NCI-H128 (cell line): ENCODE data around the gene HRH1.
"Not testable (repeated sequence)": the region's sequence is repeated elsewhere in the genome, so short reads cannot be mapped to it uniquely, and the experiment has no call there.

Experiments
- DNase-seq: peaks from one replicate; lab custom pipeline; 2025; ENCODE audit not compliant: unreplicated experiment; lab: John Stamatoyannopoulos, UW

Gene HRH1

DNA sequence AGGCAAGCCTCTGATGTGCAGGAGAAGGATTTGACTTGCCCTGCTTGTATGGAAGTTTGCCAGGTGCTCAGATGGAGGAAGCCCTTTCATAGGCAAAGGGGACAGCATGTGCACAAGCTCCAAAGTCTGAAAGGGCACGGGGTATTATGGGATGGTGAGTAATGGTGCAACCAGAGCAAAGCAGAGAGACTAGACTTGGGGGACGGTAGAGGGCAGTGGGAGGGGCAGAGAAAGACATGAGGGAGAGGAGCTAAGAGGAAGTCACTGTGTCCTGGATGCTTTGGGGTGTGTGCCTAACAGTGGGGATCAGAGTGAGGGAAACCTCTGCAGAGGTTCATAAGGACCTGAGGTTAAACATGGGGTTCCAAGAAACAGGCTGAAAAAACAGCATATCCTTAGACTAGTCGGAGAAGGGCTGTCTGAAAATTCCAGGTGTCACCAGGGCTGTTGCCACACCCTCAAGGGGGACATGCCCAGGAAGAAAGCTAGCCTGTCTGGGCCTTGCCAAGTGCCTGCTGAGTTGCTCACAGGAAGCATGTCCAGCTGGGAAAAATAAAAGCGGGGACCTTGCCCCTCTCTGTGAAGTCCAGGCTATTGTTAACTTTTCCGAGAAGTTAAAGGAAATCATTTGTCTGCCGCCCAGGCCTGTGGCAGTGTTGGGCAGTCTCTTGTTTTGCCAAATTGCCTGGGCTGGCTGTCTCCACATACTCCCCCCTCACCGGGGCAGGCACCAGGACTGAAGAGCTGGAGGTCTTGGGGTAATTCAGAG, 47.1 kb downstream of the HRH1 start:
- no peak for DNase-seq

DNA sequence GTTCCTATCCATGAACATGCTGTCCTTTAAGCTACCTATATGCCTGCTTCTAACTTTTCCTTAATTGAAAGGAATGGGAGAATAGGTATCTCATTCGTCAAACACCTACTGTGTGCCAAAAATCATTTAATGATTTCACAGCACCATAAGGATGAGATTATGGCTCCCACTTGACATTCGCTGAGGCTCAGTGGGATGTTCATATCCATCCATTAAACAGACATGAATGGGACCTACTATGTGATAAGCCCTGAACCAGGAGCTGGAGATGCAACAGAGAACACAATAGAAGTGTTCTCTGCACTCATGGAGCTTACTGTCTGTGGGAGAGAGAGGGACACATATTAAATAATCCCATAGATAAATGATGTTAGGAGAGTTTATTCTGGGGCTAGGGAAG, 49.7 kb downstream of the HRH1 start:
- DNase-seq: no peak

DNA sequence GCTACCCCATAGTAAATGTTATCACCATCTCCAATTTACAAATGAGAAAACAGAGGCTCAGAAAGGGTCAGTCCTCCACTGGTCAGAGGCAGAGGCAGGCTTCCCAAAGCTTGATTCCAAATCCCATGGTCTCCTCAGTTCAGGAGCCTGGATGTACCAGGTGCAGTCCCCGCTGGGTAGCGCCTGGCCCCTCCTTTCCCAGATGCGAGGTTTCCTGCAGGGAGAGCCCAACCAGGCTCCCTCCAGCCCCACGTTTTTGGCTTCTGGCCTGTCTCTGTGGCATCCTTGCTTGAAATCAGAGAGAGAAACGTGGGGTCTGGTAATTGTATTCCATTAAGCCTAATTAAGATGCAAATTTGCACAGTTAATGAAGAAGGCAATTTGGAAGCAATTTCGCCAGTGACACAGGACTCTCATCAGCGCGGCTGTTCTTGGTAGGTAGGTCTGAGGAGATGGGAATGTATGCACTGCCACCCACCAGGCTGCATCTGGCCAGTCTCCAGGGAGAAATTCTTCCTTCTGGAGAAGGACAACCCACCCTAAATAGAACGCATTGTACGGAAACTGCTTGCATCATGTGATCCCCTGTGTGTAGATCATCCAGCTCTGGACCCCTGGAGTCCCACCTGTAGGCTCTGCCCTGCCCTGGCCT, 50.5 kb downstream of the HRH1 start:
- DNase-seq: no peak

DNA sequence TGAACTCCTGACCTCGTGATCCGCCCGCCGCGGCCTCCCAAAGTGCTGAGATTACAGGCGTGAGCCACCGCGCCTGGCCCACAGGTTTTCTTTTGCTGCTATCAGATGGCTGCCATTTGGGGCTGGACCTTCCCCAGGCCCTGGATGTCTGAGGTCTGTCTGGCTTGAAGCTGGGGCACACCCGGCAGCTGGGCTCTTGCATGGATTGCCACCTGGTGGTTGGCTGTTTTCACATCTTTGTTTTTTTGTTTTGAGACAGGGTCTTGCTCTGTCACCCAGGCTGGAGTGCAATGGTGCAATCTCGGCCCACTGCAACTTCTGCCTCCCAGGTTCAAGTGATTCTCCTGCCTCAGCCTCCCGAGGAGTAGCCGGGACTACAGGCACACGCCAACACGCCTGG, 51.6 kb downstream of the HRH1 start:
- DNase-seq: not testable (repeated sequence)

DNA sequence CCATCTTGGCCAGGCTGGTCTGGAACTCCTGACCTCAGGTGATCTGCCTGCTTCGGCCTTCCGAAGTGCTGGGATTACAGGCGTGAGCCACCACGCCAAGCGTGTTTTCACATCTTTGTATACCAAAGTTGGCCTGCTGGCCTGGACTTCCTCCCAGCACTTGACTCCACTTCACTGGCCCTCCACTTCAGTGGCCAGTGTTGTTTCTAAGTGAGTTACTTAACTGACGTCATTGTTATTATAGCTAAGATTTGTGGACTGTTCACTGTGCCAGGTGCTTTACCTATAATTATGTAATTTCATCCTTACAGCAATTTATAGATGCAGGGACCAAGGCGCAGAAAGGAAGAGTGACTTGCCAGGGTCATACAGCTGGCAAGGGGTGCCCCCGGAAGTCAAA, 52.0 kb downstream of the HRH1 start:
- DNase-seq: no peak

DNA sequence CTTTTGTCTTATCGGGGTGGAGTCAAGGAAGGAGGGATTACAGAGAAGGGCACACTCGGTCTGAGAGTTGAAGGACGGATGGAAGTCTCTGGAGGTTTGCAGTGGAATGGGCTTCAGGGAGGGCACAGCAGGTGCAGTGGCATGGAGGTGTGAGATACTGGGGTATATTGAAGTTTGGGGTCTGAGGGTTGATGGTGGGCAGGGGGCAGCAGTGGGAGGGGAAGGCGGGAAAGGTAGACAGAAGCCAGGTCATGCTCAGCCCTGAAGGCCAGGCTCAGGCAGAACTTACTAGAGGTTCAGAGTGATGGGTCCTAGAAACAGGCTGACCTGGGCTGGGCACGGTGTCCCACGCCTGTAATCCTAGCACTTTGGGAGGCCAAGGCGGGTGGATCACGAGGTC, 52.7 kb downstream of the HRH1 start:
- DNase-seq: no peak

DNA sequence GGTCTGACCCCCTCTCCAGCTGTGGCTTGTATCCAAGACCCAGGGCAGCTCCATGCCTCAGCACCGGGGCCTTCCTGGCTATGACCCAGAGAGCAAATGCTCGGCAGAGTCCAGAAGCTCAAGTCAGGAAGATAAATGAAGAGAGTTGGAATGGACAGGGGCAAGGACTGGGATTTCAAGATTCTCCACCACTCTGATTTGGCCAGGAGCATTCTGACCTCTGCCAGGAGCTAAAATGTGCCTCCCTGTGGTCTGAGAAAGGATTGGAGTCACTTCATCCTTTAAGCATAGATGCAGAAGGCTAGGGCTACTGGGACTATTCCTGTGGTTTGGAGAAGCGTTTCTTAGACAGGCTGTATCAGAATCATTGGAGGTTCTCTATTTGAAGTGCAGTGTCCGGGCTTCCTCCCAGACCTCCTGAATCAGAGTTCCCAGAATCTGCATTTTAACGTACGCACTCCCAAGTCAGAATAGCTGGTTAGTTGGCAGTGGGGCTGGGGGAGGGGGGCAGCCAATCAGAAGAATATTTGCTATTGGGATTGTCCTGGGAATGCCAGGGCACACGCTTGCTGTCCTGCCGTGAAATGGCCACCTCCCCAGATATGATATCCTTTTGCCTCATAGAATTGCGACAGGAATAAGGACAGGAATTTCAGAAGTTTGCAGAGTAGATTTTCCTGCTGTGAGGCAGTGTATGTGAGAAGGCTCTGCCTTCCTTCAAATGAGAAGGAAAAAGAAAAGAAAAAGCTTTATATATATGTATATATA, 57.4 kb downstream of the HRH1 start:
- no peak for DNase-seq

DNA sequence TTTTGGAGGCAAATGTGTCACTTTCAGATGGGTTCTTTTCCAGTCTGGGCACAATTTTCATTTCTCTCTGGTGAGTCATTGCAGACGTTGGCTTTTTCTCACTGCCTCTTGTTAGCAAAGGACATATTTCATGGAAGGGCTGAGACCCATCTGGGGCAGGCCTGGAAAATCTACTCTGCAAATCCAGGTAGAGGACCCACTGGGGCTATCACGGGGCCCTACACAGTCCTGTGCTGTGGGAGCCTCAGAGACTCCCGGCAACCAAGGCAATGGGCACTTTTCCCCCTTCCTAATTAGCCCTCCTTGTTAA, 58.0 kb downstream of the HRH1 start:
- DNase-seq: no peak

DNA sequence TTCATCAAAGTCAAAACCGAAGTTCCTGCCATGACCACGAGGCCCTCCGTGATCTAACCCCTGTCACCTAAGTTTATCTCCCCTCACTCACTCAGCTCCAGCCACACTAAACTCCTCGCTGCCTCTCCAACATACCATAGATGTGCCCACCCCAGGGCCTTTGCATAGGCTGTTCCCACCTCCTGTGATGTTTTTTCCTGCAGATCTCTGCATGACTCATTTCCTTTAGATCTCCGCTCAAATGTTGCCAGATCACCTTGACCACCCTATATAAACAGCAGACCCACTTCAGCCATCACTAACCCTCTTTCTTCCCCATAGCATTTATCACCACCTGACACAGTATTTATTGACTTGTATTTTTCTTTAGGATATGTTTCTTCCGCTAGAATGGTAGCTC, 58.5 kb downstream of the HRH1 start:
- no peak for DNase-seq

DNA sequence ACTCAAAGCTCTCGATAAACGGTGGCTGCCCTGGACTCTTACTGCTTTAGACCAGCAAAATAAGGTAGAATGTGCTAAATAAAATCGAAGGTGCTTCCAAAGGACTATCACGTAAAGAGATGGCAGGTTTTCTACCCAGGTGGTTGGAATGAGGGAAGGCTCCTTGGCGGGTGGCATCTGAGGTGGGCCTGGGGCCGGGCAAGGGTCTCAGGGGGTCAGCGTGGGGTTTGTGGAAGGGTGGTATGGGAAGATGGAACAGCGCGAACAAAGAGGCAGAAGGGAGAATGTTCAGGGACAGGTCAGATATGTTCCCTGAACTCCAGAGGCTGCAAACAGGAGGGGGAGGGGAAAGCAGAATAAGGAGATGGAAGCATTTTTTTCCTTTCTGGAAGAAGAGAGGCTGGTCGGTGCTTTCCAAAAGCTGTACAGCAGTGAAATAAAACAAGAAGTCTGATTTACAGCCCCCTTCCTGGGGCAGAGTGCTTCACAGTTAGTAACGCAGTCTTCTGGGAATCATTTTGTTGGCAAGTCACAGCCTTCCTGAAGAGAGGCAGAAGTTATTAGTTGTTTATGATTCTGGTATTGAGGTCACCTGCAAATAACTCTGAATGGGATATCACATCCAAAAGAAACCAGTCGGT, 59.6 kb downstream of the HRH1 start:
- no peak for DNase-seq

DNA sequence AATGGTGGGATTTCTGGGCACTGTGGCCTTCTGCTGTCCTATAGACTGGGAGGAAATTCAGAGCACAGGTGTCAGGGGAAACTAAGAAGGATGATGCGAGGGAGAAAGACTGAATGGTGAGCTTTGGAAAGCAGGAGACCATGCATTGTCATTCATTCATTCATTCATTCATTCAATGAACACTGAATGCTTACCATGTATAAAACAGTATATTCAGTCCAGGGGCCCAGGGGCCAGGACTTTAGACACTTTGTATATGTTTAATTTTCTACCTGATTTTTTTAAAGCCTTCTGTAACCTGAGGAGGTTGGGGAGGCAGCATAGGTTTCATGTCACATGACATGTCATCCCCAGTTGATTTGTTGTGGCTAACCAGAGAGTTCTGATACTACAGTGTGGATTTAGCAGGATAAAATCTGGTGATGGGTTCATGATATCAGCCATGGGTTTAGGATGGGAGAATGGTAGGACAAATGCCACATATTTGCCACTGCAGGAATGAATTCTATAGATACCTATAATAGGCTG, 60.2 kb downstream of the HRH1 start:
- no peak for DNase-seq

DNA sequence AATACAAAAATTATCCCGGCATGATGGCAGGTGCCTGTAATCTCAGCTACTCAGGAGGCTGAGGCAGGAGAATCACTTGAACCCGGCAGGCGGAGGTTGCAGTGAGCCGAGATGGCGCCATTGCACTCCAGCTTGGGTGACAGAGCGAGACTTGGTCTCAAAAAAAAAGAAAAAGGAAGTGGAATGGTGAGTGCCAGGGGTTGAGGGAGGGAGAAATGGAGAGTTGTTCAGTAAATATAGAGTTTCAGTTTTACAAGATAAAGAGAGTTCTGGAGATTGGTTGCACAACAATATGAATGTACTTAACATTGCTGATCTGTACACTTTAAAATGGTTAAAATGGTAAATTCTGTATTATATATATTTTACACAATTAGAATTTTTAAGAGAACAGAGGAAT, 63.1 kb downstream of the HRH1 start:
- not testable (repeated sequence) for DNase-seq

DNA sequence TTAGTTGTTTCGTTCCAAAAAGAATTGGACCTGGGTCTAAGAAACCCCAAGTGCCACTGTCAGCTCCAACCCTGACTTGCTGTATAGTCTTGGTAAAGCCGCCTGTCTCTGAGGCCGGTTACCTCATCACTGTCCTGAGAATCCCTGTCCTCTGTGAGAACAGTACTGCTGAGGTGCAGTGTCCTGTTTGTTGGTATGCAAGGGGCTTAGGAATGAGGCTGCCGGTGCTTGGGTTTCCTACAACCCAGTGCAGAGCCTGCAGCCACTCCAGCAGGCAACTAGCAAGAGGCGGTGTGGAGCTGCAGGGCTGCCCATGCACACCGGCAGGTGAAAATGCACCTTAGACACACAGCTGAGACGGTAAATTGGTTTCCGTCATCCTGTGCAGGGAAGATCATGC, 65.9 kb downstream of the HRH1 start:
- DNase-seq: no peak

DNA sequence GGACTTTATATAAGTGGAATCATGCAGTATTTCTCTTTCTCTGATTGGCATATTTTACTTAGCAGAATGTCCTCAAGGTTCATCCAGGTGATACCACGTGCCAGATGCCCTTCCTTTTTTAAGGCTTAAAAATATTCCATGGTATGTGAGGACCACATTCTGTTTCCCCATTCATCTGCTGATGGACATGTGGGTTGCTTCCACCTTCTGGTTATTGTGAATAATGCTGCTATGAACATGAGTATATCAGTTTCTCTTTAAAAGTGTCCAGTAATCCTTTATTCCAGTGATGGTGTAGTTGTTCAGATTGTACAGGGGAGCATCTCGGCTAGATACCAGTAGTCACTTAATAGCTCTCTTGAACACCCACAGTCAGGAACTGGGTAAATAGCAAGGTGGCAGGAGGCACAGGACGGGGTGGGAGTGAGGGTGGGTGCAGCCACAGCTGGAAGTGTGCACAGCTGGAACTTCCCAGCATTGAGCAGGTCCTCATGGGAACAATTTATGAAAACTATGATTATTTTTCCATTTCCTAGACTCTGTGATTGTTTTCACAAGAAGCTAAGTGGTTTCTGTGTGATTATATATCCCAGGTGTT, 67.6 kb downstream of the HRH1 start:
- no peak for DNase-seq

DNA sequence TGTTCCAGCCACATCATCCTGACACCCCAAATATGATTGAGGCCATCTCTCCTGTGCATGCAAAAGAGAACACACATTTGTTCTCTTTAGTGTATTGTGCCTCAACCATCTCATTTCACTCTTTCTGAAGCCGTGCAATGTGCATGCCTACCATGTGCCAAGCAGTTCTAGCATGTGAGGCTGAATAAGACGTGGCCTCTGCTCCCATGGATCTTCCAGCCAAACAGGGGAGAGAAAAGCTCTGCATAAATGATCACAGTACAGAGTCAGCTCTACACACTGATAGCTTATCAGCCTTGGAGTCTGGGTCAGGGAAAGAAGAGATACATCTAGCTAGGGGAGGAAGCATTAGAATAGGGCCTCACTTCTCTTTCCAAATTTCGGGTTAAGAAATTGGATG, 69.7 kb downstream of the HRH1 start:
- DNase-seq: no peak

DNA sequence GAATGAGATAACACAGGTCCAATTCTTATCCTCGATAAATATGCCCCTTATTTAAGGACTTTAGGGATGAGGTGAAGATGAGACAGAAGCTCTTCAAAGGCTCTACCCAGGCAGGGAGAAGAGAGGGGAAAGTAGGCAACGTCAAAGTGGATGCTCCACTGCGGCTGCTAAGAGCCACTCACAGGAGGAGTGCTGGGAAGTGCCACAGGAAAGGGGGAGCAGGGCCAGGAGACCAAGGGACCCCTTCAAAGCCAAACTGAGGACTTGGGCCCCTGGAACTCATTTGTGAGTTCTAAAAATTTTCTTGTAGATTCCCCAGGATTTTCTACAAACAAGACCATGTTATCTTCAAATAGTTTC, 70.6 kb downstream of the HRH1 start:
- DNase-seq: no peak

DNA sequence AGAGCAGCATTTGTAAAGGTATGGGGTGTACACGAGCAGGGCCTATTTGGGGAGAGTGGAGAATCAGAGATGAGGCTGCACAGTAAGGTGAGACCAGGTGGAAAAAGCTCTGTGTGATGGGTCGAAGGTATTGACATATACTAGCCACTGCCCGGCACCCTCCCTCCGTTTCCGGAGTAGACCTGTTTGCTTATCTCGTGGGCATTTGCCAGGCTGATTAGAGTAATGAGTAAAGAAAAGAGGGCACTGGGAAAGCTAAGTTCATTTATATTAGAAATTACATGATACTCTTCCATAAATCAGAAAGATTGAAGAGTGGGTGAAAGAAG, 71.7 kb downstream of the HRH1 start:
- DNase-seq: no peak

DNA sequence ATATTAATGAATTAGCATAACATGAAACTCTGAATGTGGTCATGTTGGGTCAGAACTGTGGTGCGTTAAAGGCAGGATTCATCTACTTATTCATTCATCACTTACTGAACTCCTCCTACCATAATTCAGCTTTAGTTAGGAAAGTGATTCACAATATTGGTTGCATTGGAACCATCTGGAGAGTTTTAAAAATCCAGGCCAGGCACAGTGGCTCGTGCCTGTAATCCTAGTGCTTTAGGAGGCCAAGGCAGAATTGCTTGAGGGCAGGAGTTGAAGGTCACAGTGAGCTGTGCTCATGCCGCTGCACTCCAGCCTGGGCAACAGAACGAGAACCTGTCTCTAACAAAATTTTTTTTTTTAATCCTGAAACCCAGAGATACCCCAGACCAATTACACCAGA, 73.7 kb downstream of the HRH1 start:
- DNase-seq: no peak

DNA sequence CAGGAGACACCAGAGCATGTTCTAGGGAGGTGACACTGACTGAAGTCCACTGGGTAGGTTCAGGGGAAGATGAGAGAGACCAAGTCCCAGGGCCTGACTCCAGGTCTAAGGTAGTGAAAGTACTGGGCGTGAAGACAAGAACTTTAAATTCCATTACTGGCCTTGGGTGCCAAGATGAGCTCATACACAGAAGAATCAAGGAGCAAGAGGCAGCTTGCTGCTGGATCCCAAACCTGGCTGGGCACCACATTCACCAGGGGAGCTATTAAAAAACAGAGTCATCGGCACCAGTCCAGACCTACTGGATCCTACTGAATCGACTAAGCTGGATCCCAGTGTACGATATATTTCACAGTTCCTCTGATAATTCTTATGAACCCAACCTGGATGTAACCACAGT, 75.8 kb downstream of the HRH1 start:
- no peak for DNase-seq

DNA sequence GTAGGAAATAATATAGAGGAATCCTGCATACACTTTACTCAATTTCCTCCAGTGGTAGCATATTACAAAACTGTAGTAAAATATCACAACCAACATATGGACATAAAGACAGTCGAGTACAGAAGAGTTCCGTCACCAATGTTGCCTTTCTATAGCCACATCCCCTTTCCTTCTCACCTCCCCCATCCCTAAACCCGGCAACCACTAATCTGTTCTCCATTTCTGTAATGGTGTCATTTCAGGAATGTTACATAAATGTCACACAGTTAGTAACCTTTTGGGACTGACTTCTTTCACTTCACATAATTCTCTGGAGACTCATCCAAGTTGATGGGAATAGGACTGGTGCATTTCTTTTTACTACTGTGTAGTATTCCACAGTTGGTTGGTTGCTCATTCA, 76.5 kb downstream of the HRH1 start:
- DNase-seq: no peak

DNA sequence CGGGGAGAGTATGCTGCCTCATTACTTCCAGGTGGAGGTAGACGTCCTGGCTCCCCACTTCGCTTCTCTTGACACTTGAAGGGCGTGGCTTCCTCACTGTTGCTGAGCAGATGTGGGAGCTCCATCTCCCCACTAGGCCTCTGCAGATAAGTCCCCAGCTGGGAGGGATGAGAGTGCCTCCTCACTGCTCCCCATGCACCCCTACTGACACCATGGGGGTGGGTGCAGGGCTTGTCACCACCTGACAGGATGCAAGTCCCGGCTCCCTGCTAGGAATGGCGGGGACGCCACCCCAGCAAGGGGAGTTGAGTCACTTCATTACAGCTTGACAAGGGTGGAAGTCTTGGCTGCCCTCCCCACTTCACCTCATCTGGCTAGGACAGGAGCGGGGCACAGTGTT, 81.1 kb downstream of the HRH1 start:
- no peak for DNase-seq
